Endometrium (tissue), 2 donors: ENCODE results near the gene SSH3.

Source experiments
- FAIRE-seq: peaks from 2 replicates; lab custom pipeline; 2012; peaks lifted over from hg19 to GRCh38; lab: Jason Lieb, UNC
- donor health status: control.
- donor health status: control.

SSH3 gene

GRCh38 chr11:67349036-67349435, 45.7 kb downstream of the SSH3 start:
- no peak for FAIRE-seq

- FAIRE-seq = no peak
Measured at GRCh38 chr11:67349457-67349856, 46.1 kb downstream of the SSH3 start.

GRCh38 chr11:67349928-67350465, 46.7 kb downstream of the SSH3 start:
- FAIRE-seq = no peak

- FAIRE-seq = no peak
Measured at GRCh38 chr11:67351275-67352005, 48.1 kb downstream of the SSH3 start.

DNA sequence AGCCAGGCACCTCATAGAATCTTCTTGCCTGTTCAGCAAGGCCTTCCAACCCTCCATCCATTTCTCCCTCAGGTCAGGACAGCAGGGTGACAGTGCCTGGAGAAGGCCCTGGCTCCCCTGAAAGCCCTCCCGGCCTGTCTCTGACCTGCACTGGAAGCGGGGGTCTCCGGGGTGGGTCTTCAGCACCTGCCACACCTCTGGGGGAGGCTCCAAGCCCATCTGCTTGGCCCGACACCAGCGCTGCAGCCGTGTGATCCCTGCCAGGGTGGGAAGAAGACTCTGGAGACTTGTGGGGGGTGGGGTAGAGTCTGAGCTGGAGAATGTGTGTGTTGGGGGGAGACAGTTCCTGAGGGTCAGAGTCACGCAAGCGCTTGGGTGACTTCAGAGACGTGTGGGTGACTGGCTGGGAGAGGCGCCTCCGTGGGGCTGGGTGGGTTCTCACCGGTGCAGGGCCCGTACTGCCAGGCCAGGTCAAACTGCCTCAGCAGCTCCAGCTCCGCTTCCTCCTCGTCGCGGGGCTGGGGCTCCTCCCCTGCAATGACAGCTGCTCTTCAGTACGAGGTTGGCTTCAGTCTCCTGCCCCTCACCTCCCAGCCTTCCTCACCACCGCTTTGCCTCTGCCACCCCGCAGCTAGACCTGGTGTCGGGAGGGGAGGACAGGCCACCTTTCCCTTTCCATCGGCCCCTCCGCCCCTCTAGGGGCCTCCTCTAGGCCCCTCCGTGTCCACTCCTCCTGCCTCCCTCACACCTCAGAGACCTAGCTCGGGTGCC, 49.4 kb downstream of the SSH3 start:
- no peak for FAIRE-seq

GRCh38 chr11:67353317-67354074, 50.2 kb downstream of the SSH3 start, which contains the start of gene POLD4:
Gene POLD4 (minus strand): TSS chr11:67353546. CDS start chr11:67353399, 147 bp downstream.
- no peak for FAIRE-seq

DNA sequence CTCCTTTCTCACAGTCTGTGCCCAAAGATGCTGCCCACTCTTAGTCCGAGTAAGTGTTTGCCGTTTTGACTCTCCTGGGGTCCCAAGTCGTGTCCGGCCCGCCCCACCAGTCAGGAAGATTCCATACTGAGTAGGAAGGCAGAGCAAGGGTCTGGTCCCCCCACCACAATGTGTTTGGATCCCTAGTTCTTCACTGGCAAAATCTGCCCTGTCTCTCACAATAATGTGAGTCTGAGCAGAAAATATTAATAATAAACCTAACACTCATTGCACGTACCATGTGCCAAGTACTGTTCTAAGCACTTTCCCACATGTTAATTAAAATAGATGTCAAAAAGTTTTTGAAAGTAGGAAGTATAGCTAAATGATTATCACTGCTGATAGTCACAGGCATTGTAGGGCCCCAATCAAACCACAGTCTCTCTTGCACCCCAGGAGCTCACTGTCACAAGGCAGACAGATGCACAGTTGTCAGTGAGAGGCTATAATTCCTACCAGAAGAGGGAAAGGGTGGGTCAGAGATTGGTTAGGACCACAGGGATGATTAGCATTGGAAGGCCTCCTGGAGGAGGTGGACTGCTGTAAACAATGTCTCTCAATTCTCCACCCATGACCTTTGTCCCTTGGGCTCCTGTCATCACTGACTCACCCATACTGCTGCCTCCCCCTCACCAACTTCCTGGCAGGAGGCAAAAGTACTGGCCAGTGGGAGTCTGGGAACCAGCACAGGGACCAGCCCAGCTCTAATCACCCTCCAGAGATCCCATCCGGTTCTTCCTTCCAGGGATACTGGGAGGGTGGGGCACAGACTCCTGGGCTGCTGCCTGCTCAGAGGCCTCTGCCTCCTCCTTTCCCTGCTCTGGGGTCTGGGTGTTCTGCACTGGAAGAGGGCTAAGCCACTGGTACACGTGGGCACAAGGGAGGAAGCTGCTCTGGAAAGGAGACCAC, 51.0 kb downstream of the SSH3 start:
- no peak for FAIRE-seq

- no peak for FAIRE-seq
Measured at GRCh38 chr11:67355023-67355793, 51.9 kb downstream of the SSH3 start.

DNA sequence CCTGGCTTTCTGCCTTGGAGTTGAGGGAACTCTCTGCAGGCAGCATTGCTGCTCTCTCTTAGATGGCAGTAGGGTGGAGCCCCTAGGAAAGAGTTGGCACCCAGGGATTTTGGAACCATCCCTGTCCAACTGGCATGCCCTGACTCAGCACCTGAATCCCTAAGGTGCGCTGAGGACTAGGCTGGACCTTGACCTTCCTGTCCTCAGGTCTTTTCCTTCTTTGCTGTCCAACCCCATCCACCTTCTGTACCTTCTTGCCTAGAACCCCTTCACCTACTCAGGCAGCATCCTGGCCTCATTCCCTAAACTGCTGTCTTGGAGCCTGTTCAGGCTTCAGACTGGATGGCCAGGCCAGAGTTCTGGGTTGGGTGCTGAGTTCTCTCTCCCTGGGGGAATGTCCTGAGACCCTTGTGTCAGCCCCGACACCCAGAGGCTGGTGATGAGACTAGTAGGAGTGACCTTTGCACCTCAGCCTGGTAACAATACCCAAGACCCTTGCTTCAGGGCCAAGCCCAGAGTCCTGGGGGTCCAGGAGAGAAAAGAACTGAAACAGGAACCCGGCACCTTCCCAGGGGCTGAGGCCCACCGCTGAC, 52.6 kb downstream of the SSH3 start:
- no peak for FAIRE-seq

DNA sequence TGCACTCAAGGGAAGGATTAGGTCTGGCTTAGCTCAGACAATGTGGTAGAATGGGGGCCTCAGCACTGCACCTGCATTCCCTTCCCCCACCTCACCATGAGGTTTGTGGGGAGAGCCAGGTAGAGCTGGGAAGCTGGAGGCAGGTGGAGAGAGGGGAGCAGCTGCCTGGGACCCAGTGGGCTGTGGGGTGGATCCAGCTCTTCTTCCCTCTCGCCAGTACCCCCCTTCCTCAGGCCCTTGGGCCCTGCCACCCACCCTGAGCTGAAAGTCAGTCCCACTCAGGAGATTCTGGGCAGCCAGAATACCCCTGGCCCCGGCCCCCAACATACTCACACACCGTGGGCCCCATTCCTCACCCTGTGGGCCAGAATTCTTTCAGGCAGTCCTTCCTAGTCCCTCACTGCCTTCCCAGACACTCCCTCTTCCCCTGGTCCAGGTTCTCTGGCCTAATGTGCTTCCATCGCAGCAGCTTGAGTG, 53.1 kb downstream of the SSH3 start:
- no peak for FAIRE-seq

GRCh38 chr11:67356864-67357561, 53.7 kb downstream of the SSH3 start:
- no peak for FAIRE-seq

DNA sequence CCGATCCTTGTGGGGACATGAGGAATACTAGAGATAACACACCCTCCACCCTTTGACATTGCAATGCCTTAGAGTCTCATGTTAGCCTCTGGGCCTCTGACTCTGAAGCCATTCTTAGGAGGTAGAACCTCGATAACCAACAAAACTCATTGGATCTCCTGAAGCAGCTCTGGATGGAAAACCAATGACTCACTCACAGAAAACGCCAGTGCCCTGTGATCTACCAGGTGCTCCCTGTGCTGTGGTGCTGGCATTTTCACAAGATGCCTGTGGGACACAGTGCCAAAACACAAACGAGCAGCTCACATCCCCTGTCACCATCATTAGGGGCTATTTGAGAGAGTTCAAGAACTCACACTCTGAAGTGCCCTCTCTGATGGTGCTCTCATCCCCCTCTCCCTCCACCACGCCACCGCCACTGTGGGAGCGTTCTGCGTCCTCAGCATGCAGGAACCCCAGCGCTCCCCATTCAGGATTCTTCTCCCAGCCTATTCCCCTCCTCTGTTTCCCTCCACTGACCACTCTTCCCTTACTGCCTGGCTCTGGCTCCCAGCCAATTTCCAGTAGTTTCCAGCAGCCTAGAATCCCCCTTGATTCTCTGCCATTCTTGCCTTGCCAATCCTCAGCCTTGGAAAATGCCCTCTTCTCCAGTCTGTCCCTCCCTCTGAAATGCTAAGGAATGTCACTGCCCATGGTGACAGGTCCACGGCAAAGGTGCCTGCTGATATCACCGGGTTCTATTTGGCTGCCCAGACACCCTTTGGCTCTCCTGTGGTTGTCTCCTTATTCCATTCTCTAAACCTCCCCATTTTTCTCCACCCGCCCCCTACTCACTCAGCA, 54.7 kb downstream of the SSH3 start:
- no peak for FAIRE-seq
